Measurements from ENCODE around the gene NSD2. TPM values are rescaled to one million over a fixed set of nuclear protein-coding genes. Genes with fewer than 3 reads are reported as not detected.

NSD2 gene
- total and polyA plus RNA-seq, 4 donors = 5.1 to 71.5 (median 11.6) TPM

- no peak for TF ChIP-seq ATF3 (IDR thresholded peaks at IDR 0.05)
- TF ChIP-seq HNF4A (conservative IDR thresholded peaks at IDR 0.05) = no peak
- no peak for TF ChIP-seq MAX (IDR thresholded peaks at IDR 0.05)
These were observed 29.8 kb upstream of the NSD2 start (continued) for GRCh38 chr4:1841201-1841886.

DNA sequence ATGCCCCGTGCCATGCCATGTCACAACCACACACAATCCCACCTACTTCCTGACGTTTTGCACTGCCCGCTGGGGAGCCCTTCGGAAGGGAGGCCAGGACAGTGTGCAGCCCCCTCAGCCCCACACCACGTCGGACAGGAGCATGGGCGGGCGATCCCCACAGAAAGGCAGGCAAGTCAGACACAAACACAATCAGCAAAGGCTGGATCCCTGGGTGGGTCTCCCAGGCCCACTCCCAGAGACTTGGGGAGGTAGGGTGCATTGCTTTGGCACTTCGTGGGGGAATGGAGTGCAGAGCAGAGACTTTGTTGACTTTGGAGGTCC is 29.3 kb upstream of the NSD2 start:
- H3K9ac ChIP-seq (ENCODE audit: low read depth in 1 of 2, low read length in 2 of 2) = no peak overlapping the region
- H3K4me3 ChIP-seq (ENCODE audit: low read depth in 1 of 3, low read length in 3 of 3) = no peak overlapping the region
- H3K4me1 ChIP-seq (ENCODE audit: control insufficient read depth in 4 of 4, insufficient read depth in 4 of 4, low read length in 3 of 4) = no peaks in the 10 kb centered on the region
- no peak overlapping the region for H3K27ac ChIP-seq (ENCODE audit: low read depth in 1 of 2, low read length in 2 of 2)
- H3K27me3 ChIP-seq (ENCODE audit: control insufficient read depth in 4 of 4, insufficient read depth in 4 of 4, low read length in 3 of 4) = no peaks in the 10 kb centered on the region
- TF ChIP-seq JUND (IDR thresholded peaks at IDR 0.05) = no peak
- TF ChIP-seq RXRA (IDR thresholded peaks at IDR 0.05) = no peak
- no peak for TF ChIP-seq CTCF (IDR thresholded peaks at IDR 0.05; ENCODE audit: low read depth, low read length, missing input control)
- no peak for TF ChIP-seq HNF4A (conservative IDR thresholded peaks at IDR 0.05)
- TF ChIP-seq HNF4G (IDR thresholded peaks at IDR 0.05) = no peak
- no peak for TF ChIP-seq FOXA1 (IDR thresholded peaks at IDR 0.05)
- H3K36me3 ChIP-seq (ENCODE audit: control insufficient read depth in 4 of 4, insufficient read depth in 3 of 4, low read depth in 1 of 4, low read length in 3 of 4) = peaks cover 16 to 51% (median 27%) of the 10 kb centered on the region in 4 donors
- H3K9me3 ChIP-seq (ENCODE audit: control insufficient read depth in 4 of 4, low read length in 3 of 4) = no peaks in the 10 kb centered on the region
- DNase-seq (ENCODE audit: low spot score) = no peak
- WGBS = 92% methylated on average over 9 of the region's 9 CpGs

DNA sequence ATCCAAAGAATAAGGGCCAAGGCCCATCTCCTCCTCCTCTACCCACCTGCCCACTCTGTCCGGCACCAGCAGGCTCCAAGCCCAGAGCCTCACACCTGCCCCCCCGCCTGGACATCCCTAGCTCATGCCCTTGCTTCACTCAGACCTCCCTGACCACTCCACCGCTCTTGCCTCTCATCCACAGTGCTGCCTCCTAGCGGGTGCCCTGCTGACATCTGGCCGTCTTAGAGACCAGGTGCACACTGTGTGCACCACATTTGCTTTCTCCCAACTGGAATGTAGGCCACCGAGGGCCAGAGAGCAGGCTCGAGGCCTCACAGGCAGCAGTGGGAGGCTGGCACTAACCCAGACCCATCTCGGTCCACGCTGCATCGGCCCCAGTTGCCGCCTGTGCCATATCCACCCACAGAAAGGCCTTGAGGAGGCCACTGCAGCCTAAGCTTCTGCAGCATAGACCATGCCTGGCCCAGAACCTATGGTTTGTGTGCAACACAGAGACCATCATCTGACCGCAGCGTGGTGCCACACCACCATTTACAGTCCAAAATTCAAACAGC is 28.8 kb upstream of the NSD2 start:
- WGBS = 96% methylated on average over 13 of the region's 13 CpGs
- Histone ChIP-seq H3K27ac (ENCODE audit: low read depth in 1 of 2, low read length in 2 of 2) (no peak overlapping the region), H3K4me1 (ENCODE audit: control insufficient read depth in 4 of 4, insufficient read depth in 4 of 4, low read length in 3 of 4) (no peaks in the 10 kb centered on the region), H3K4me3 (ENCODE audit: low read depth in 1 of 3, low read length in 3 of 3) (no peak overlapping the region), H3K27me3 (ENCODE audit: control insufficient read depth in 4 of 4, insufficient read depth in 4 of 4, low read length in 3 of 4) (no peaks in the 10 kb centered on the region), H3K9ac (ENCODE audit: low read depth in 1 of 2, low read length in 2 of 2) (no peak overlapping the region), H3K9me3 (ENCODE audit: control insufficient read depth in 4 of 4, low read length in 3 of 4) (no peaks in the 10 kb centered on the region), H3K36me3 (ENCODE audit: control insufficient read depth in 4 of 4, insufficient read depth in 3 of 4, low read depth in 1 of 4, low read length in 3 of 4) (peaks cover 16 to 53% (median 26%) of the 10 kb centered on the region in 4 donors)
- TF ChIP-seq NR2F2 (IDR thresholded peaks at IDR 0.05) (no peak), FOXA2 (IDR thresholded peaks at IDR 0.05) (no peak), HNF4G (IDR thresholded peaks at IDR 0.05) (no peak), TAF1 (conservative IDR thresholded peaks at IDR 0.05) (no peak), ZBTB33 (IDR thresholded peaks at IDR 0.05) (no peak), MAX (IDR thresholded peaks at IDR 0.05) (no peak), FOXA1 (IDR thresholded peaks at IDR 0.05) (no peak), GABPA (IDR thresholded peaks at IDR 0.05 in 1 of 2, conservative IDR thresholded peaks at IDR 0.05 in 1 of 2) (no peak), JUND (IDR thresholded peaks at IDR 0.05) (no peak), SP1 (IDR thresholded peaks at IDR 0.05) (no peak), ATF3 (IDR thresholded peaks at IDR 0.05) (no peak)
- DNase-seq (ENCODE audit: low spot score) = no peak

All from liver (tissue), 9 donors.